Measurements from ENCODE around the gene PLA2G2C. TPM values are rescaled to one million over a fixed set of nuclear protein-coding genes. Genes with fewer than 3 reads are reported as not detected.

The PLA2G2C gene
- total and polyA plus RNA-seq, 2 of the 13 experiments (the other 11 are each of a cell fraction or from before 2014, with no cell fraction given): not detected

DNA sequence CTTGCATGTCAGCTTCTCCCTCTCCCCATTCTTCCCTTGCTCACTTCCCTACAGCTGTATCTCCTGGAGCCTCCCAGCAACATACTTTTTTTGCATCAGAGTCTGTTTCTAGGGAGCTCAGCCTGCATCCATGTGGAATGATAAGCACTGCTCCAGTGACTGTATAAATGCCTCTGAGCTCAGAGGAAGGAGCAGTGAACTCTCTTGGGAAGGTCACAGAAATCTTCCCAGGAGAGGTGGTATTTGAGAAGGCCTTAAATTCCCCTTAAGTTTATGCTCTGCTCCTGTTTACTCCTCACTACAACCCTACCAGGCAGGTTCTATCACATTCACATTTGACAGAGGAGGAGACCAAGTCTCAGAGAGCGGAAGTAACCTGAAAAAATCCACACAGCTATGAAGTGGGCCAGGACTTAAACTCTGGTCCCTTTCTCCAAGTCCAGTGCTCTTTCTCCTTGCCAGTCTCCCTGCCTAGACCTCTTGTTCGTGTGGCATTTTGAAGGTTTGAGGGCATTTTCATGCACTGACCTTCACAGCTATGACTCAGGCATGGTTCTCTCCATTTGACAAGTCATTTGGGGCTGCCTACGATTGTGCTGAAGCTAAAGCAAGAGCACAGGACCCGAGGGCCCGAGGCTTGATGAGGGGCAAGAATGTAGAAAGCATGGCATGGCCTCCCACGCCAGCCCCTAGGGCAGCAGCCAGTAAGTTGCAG is 6.0 kb downstream of the PLA2G2C start:
- intact Hi-C loops (cut with micrococcal nuclease; ENCODE audit: unreplicated experiment) (no loop called here), in situ Hi-C loops (cut with HindIII; ENCODE audit: extremely low pct_ligation_motif_present, low pct_unique_long_range_greater_than_20kb) (no loop called here)
- ChIA-PET POLR2A (no interaction called here), CTCF (ENCODE audit: low intra/inter-chr PET ratio, low total read pairs) (no interaction called here)
- BruUV-seq (replicated peaks): no TSS peak
- TF ChIP-seq DR1 (CRISPR knock-in tag; IDR thresholded peaks at IDR 0.05): no peak
- no peak for TF ChIP-seq HNRNPUL1 (IDR thresholded peaks at IDR 0.05; ENCODE audit: low read depth, low read length)
- TF ChIP-seq PLRG1 (conservative IDR thresholded peaks at IDR 0.05): no peak
- TF ChIP-seq RNF2 (conservative IDR thresholded peaks at IDR 0.05; ENCODE audit: low read depth): no peak
- no peak for TF ChIP-seq EP300 (IDR thresholded peaks at IDR 0.05; ENCODE audit: low read depth in 2 of 2, low read length in 2 of 2)
- TF ChIP-seq EP300 (CRISPR knock-in tag; IDR thresholded peaks at IDR 0.05; ENCODE audit: borderline replicate concordance): no peak
- H2AFZ ChIP-seq (ENCODE audit: low read length): no peak overlapping the region
- DNase-seq (ENCODE audit: low spot score) (no peak), FAIRE-seq (no peak), ATAC-seq (no peak)
- no peaks in the 10 kb centered on the region for H3K9me3 ChIP-seq (ENCODE audit: low read length)
- peaks cover 21% of the 10 kb centered on the region for H3K4me1 ChIP-seq (ENCODE audit: insufficient read depth, low read length)
- no peaks in the 10 kb centered on the region for H3K79me2 ChIP-seq (ENCODE audit: insufficient read depth, low read length)
- 31% methylated on average over 2 of the region's 6 CpGs for WGBS (ENCODE audit: low lambda C conversion rate)
- no peak overlapping the region for H3K9ac ChIP-seq (ENCODE audit: insufficient read depth, low read depth, low read length)
- H3K27me3 ChIP-seq (ENCODE audit: control insufficient read depth in 1 of 2, insufficient read depth in 2 of 2, low read length in 2 of 2): peaks cover 0 to 28% of the 10 kb centered on the region in 2 experiments; a peak in 1 of 5 replicates
- no peaks in the 10 kb centered on the region for H4K20me1 ChIP-seq (ENCODE audit: insufficient read depth, low read length)
- H3K36me3 ChIP-seq (replicated peaks in 1 of 2; ENCODE audit: control insufficient read depth in 1 of 2, insufficient read depth in 2 of 2, low read length in 2 of 2): no peaks in the 10 kb centered on the region
- no peak overlapping the region for H3K27ac ChIP-seq (ENCODE audit: extremely low read length, insufficient read depth, low read length)
- H3K4me3 ChIP-seq (replicated peaks in 1 of 3; ENCODE audit: insufficient read depth in 1 of 3, low read depth in 2 of 3, low read length in 3 of 3): no peak overlapping the region
- no peak overlapping the region for H3K4me2 ChIP-seq (ENCODE audit: low read depth, low read length)

- Histone ChIP-seq H3K27ac (ENCODE audit: extremely low read length, insufficient read depth, low read length) (no peak overlapping the region), H3K4me2 (ENCODE audit: low read depth, low read length) (no peak overlapping the region), H3K27me3 (ENCODE audit: control insufficient read depth in 1 of 2, insufficient read depth in 2 of 2, low read length in 2 of 2) (peaks cover 0 to 32% of the 10 kb centered on the region in 2 experiments; a peak in 1 of 5 replicates), H3K9me3 (ENCODE audit: low read length) (no peaks in the 10 kb centered on the region), H3K79me2 (ENCODE audit: insufficient read depth, low read length) (no peaks in the 10 kb centered on the region), H3K36me3 (replicated peaks in 1 of 2; ENCODE audit: control insufficient read depth in 1 of 2, insufficient read depth in 2 of 2, low read length in 2 of 2) (no peaks in the 10 kb centered on the region), H2AFZ (ENCODE audit: low read length) (no peak overlapping the region), H3K4me3 (replicated peaks in 1 of 3; ENCODE audit: insufficient read depth in 1 of 3, low read depth in 2 of 3, low read length in 3 of 3) (no peak overlapping the region), H3K9ac (ENCODE audit: insufficient read depth, low read depth, low read length) (no peak overlapping the region), H4K20me1 (ENCODE audit: insufficient read depth, low read length) (no peaks in the 10 kb centered on the region), H3K4me1 (ENCODE audit: insufficient read depth, low read length) (peaks cover 15% of the 10 kb centered on the region)
- ATAC-seq: no peak
- no peak for DNase-seq (ENCODE audit: low spot score)
- intact Hi-C loops (cut with micrococcal nuclease; ENCODE audit: unreplicated experiment) (no loop called here), in situ Hi-C loops (cut with HindIII; ENCODE audit: extremely low pct_ligation_motif_present, low pct_unique_long_range_greater_than_20kb) (no loop called here)
- ChIA-PET CTCF (ENCODE audit: low intra/inter-chr PET ratio, low total read pairs) (no interaction called here), POLR2A (no interaction called here)
- 2% methylated on average over 2 of the region's 2 CpGs for WGBS (ENCODE audit: low lambda C conversion rate)
- no peak for FAIRE-seq
- TF ChIP-seq SP5 (CRISPR knock-in tag; IDR thresholded peaks at IDR 0.05; ENCODE audit: borderline replicate concordance, low read depth) (no peak), KDM4B (CRISPR knock-in tag; IDR thresholded peaks at IDR 0.05) (no peak), ELF3 (CRISPR knock-in tag; IDR thresholded peaks at IDR 0.05) (no peak)
- BruUV-seq (replicated peaks): no TSS peak
Observed at GRCh38 chr1:20179371-20180128, 6.8 kb downstream of the PLA2G2C start.

All from HepG2 (cell line).